IPS-18c (cell line): Measurements from ENCODE around the gene SREBF2.
"Not testable (repeated sequence)": the region's sequence is repeated elsewhere in the genome, so short reads cannot be mapped to it uniquely, and the experiment has no call there.

ENCODE experiments used
- H3K4me3 ChIP-seq: 2 replicates; pipeline ENCODE4 v1.7.0; 2013; ENCODE audit warnings: low read depth, mild to moderate bottlenecking, low read length, moderate library complexity; ENCODE audit not compliant: insufficient read depth
- H3K9me3 ChIP-seq: one replicate; pipeline ENCODE4 v1.6.1; 2013; ENCODE audit warnings: mild to moderate bottlenecking, low read length, moderate library complexity; ENCODE audit not compliant: control insufficient read depth, insufficient read depth

Gene SREBF2

GRCh38 chr22:41834005-41834944 lies 1.4 kb downstream of the SREBF2 start:
- H3K9me3 ChIP-seq = no peaks in the 10 kb centered on the region

DNA sequence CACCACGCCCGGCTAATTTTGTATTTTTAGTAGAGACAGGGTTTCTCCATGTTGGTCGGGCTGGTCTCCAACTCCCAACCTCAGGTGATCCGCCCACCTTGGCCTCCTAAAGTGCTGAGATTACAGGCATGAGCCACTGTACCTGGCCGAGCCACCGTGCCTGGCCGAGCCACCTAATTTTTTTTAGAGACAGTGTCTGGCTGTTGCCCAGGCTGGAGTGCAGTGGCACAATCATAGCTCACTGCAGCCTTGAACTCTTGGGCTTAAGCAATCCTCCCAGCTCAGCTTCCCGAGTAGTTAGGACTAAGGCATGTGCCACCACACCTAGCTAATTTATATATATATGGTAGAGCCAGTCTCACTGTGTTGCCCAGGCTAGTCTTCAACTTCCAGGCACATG lies 2.6 kb downstream of the SREBF2 start:
- H3K9me3 ChIP-seq, H3K4me3 ChIP-seq: not testable (repeated sequence)

More at GRCh38 chr22:41834005-41834944, 1.4 kb downstream of the SREBF2 start:
- H3K4me3 ChIP-seq = peak overlapping the region; percentile 85

GRCh38 chr22:41836551-41836950 lies 3.6 kb downstream of the SREBF2 start:
- H3K4me3 ChIP-seq = no peak overlapping the region
- H3K9me3 ChIP-seq = no peaks in the 10 kb centered on the region

DNA sequence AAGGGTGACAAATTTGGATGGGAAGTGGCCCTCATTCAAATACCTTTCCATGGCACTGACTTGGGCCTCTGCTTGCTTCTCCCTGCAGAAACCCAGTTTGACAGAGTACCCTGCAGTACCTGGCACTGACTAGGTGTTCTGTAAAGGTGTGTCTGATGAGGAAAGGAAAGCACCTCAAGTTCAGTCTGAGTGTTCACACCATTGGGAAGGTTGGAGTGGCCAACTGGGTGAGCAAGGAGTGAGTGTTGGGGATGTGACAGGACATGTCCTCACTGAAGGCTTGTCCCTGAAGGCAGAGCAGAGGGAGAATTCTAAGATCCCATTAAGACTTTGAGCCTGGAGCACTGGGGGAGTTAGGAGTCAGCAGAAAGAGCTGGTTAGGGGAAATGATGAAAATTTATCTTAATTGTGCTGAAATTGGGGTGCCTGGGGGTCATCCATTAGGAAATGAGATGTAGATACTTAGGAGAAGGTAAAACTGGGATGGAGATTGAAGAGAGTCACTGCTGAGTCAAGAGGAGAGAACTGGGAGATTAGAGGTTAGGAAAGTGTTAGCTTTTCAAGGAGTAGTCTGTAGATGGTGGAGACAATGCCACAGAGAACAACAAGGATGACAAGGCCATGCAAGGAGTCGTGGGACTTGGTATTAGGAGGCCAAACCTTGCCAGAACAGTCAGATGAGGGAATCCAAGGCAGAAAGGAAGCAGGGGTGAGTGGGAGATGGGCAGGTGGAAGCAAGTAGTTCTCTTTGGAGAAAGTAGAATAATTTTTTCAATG lies 6.1 kb downstream of the SREBF2 start:
- H3K9me3 ChIP-seq = no peaks in the 10 kb centered on the region

GRCh38 chr22:41840216-41840615 lies 7.3 kb downstream of the SREBF2 start:
- no peaks in the 10 kb centered on the region for H3K9me3 ChIP-seq

More for the DNA sequence above, 6.1 kb downstream of the SREBF2 start:
- H3K4me3 ChIP-seq = no peak overlapping the region

DNA sequence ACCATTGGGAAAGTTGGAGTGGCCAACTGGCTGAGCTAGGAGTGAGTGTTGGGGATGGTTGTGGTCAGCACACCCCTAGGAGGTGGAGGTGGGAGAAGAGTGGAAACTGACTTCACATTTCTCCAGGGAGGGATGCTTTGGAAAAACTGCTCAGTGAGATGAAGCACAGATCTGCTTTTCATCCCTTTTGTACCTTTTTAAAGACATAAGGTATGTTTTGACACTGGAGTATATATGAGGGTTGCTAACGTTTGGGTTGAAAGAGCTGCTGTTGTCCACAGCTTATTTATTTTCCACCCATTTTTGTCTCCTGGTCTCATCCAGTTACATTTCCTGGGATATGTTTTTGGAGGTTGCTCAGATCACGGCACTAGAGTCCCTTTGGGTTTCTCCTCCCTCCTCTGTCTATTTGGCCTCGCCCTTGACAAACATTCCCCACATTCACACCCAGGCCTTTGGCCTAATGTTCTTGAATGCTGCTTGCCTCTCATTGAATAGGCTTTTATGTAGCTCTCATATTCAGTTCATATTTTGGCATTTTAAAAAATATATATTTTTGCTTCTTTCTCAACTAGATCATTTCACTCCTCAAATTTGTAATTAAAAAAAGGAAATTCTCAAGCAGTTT lies 8.3 kb downstream of the SREBF2 start:
- H3K9me3 ChIP-seq = no peaks in the 10 kb centered on the region
- H3K4me3 ChIP-seq = no peak overlapping the region

More at GRCh38 chr22:41840216-41840615, 7.3 kb downstream of the SREBF2 start:
- H3K4me3 ChIP-seq = no peak overlapping the region

DNA sequence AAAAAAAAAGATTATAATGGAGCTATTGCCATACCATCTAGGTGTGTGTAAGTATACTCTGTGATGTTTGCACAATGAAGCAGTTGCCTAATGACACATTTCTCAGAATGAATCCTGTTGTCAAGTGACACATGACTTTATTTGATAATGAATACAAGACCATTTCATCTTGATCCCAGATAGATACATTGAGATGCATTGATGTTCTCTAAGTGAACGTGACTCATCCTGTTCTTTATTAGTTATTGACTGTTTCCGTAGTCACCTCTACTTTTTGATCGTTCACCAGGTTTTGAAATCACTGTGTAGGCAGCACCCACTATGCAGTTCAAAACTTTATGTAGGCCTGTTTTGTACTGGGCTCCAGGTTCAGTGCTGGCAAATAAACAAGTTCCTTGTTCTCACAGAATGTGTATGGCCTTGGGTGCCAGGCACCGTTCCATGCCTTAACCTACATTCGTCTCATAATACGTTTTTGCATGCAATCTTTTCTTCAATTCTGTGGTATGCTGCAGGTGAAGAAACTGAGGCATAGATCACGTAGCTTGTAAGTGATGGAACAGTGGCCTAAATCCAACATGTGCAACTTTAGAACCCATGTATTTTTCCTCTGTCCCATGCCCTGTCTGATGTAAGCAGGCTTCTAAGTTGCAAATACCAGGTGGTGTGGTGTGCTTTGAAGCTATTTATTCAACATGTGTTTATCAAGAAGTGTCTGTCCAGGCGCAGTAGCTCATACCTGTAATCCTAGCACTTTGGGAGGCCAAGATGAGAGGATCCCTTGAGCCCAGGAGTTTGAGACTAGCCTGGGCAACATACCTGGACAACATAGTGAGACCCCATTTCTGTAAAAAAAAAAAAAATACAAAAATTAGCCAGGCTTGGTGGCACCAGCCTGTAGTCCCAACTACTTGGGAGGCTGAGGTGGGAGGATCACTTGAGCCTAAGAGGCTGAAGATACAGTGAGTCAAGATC lies 10.4 kb downstream of the SREBF2 start:
- Histone ChIP-seq H3K9me3 (no peaks in the 10 kb centered on the region), H3K4me3 (no peak overlapping the region)

- H3K9me3 ChIP-seq = no peaks in the 10 kb centered on the region
- no peak overlapping the region for H3K4me3 ChIP-seq
Measured at GRCh38 chr22:41844036-41844435, 11.1 kb downstream of the SREBF2 start.

DNA sequence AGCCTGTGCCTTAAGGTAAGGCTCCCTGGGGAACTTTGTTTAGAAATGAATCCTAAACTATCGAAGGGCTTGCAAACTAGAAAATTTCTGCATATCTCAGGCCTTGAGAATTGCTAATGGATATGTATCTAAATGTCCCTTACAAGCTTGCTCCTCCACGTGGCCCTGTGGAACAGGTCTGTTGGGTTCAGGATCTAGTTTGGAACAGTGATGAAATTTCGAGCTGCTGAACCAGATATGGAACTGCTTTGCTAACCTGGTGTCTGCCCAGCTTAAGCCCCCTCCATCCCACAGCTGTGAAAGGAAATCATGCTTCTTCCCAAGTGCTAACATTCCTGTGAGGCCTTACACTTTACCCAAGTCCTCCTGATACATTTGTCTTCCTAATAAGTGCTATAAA lies 11.6 kb downstream of the SREBF2 start:
- H3K4me3 ChIP-seq = no peak overlapping the region

DNA sequence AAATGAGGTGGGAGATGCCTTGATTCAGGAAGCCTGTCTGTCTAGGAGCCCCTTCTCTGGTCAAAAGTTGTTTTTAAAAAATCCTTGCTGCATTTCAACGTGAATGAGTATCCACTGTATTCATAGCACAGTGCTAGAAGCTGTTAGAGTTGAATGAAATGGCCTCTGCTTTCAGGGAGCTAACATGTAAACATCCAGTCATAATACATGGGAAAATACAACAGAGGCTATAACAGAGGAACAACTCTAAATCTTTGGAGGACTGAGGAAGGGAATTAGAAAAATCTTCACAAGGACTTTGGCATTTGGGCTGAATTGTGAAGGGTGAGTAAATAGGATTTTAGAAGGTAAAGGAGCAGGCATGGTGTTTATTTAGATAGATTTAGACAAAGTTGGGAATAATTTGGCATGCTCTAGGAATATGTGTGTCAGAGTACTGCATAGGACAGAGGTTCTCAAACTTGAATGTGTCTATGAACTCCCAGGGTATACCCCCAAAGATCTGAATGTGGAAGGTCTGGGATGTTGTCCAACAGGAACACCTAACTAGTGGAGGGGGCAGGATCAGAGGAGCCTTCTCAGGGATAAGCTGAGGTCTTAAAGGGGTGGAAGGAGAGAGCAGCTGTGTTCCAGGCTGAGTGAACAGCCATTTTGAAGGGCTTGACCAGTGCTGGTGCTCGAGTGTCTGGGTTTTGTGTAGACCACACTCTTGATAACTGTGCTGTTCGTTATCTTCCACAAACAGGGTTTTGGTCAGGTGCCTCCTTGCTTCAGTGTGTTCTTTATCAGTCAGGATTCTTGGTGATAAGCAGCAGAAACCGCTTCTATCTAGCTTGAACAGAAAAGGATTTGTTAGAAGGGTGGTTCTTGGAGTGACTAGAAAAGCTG lies 12.7 kb downstream of the SREBF2 start:
- H3K9me3 ChIP-seq = no peaks in the 10 kb centered on the region

More for the DNA sequence above, 11.6 kb downstream of the SREBF2 start:
- no peaks in the 10 kb centered on the region for H3K9me3 ChIP-seq

DNA sequence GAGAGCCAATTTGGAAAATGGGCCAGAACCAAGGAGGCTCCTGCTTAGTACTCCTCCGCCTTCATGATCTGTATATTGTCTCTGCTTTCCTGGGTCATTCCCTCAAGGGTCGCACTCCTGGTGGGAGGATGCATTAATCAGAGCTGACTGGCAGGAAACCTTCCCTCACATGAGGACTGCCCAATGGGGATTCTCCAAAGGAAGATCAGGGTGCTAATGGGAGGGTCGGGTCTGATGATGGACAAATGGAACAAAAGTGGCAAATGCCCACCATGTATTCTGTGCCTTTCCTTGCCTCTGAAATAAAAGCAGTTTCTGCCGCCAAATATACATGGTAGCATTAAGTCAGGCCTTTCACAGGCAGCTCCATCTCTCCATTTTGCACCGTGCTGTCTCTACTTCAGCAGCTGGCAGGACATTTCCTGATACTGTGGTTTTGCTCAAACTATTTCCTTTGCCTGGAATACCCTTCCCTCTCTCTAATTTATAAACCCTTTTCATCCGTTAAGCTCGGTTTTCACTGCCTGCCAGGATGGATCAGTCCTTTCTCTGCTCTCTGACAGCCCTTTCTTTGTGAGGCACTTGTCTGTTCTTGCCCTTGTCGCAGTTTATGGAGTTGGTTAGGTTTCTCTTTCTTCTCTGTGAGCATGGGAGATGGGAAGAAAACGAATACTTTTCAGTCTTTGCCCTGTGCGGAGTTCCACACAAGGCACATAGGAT lies 13.5 kb downstream of the SREBF2 start:
- Histone ChIP-seq H3K4me3 (no peak overlapping the region), H3K9me3 (no peaks in the 10 kb centered on the region)

More for the DNA sequence above, 12.7 kb downstream of the SREBF2 start:
- no peak overlapping the region for H3K4me3 ChIP-seq

DNA sequence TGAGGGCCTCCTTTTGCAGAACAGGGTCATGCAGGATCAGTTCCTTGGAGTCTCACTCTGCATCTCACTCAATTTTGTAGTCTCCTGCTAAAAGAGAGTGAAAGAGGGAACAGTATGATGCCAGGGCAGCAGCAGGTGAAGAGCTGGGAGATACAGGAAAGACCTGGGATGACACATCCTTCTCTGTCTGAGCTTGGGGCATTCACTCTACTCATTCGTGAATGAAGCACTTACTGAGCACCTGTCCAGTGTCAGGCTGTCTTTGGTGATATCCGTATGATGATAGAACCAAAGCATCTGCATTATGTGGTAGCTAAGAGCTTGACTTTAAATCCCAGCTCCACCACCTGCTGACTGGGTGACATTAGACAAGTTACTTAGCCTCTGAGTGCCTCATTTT lies 14.4 kb downstream of the SREBF2 start:
- no peaks in the 10 kb centered on the region for H3K9me3 ChIP-seq

DNA sequence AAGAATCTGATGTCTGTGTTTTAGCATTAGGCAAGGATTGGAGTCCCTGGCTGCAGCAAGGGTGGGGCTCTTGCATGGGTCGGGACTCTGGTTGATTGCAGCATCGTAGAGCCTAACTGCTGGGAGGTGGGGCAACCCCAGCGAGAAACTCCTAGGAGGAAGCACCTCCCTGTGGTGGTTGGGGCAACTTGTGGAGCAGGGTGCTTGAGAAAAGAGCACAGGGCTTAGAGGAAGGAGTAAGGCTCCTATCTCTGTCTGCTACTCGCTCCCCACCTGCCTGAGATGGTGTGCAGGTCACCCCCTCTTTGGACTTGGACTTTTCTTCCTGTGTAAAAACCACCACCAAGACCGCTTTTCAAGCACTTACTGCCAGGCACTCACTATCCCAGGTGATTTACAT lies 15.6 kb downstream of the SREBF2 start:
- Histone ChIP-seq H3K4me3 (no peak overlapping the region), H3K9me3 (no peaks in the 10 kb centered on the region)

More for the DNA sequence above, 14.4 kb downstream of the SREBF2 start:
- no peak overlapping the region for H3K4me3 ChIP-seq

GRCh38 chr22:41856469-41856868 lies 23.6 kb downstream of the SREBF2 start:
- no peak overlapping the region for H3K4me3 ChIP-seq
- H3K9me3 ChIP-seq = no peaks in the 10 kb centered on the region
